Endothelial cell of umbilical vein (primary cell): ENCODE measurements around the gene VCAN.

Experiments
- CTCF ChIP-seq, 2 donors: IDR thresholded peaks; 1 replicate in 1 of 2; 2 replicates in 1 of 2; pipeline ENCODE4 v1.5.1; 2011; ENCODE audit warnings: low read length in 2 of 2, mild to moderate bottlenecking in 2 of 2, moderate library complexity in 2 of 2, control low read depth in 1 of 2, inconsistent platforms in 1 of 2, low read depth in 1 of 2; ENCODE audit not compliant: insufficient read depth in 1 of 2; ENCODE audit errors: extremely low read depth in 1 of 2
- EZH2 ChIP-seq: IDR thresholded peaks from 2 replicates; pipeline ENCODE4 v1.6.1; 2012; ENCODE audit warnings: borderline replicate concordance, low read depth, mild to moderate bottlenecking, moderate library complexity, low read length, inconsistent platforms; ENCODE audit not compliant: severe bottlenecking
- FOS ChIP-seq: IDR thresholded peaks from 2 replicates; pipeline ENCODE4 v1.6.1; 2011; ENCODE audit warnings: mild to moderate bottlenecking, low read length, moderate library complexity, borderline replicate concordance; ENCODE audit not compliant: insufficient read depth
- JUN ChIP-seq: IDR thresholded peaks from 2 replicates; pipeline ENCODE4 v1.6.1; 2011; ENCODE audit warnings: borderline replicate concordance, low read depth; ENCODE audit not compliant: insufficient read length, insufficient read depth
- MAX ChIP-seq: IDR thresholded peaks from 2 replicates; pipeline ENCODE4 v1.6.1; 2011; ENCODE audit not compliant: insufficient read depth, insufficient read length
- POLR2A ChIP-seq: IDR thresholded peaks from 2 replicates; pipeline ENCODE4 v1.6.1; 2012; ENCODE audit warnings: low read depth, mild to moderate bottlenecking, control low read depth, low read length
- POLR2AphosphoS5 ChIP-seq: IDR thresholded peaks from 2 replicates; pipeline ENCODE4 v1.6.1; 2012; ENCODE audit warnings: low read depth, mild to moderate bottlenecking, control low read depth, low read length, moderate library complexity; ENCODE audit not compliant: insufficient read depth

GRCh38 chr5:83494666-83495065, 23.1 kb downstream of the VCAN start:
- no peak for TF ChIP-seq CTCF (IDR thresholded peaks at IDR 0.05; ENCODE audit: extremely low read depth in 1 of 2, insufficient read depth in 1 of 2, low read depth in 1 of 2, low read length in 2 of 2)
- TF ChIP-seq EZH2, result no peak
- TF ChIP-seq POLR2AphosphoS5, result no peak
- no peak for TF ChIP-seq POLR2A
- TF ChIP-seq JUN, result no peak
- TF ChIP-seq FOS, result no peak
- no peak for TF ChIP-seq MAX
